ELF-1 (cell line): ENCODE data around the gene ZBTB9.
A peak's percentile ranks its signal among the peaks of the same experiment; 100 is the strongest.

Experiments
- DNase-seq: peaks from one replicate; pipeline ENCODE4 v3.0.0-alpha.2; 2016; ENCODE audit warnings: low read depth, low spot score

The ZBTB9 gene

GRCh38 chr6:33419580-33420490, 34.5 kb upstream of the ZBTB9 start, which contains the start of gene SYNGAP1:
TSS of gene SYNGAP1 (plus strand) at chr6:33420065. CDS start at chr6:33420265, 200 bp downstream.
- DNase-seq, result peak; percentile 53

- no peak for DNase-seq
These were observed 33.7 kb upstream of the ZBTB9 start for GRCh38 chr6:33420491-33421343.

GRCh38 chr6:33421344-33421643, 33.1 kb upstream of the ZBTB9 start:
- no peak for DNase-seq

GRCh38 chr6:33423777-33424176, 30.6 kb upstream of the ZBTB9 start:
- no peak for DNase-seq

- peak; percentile 9 for DNase-seq
These were observed 29.3 kb upstream of the ZBTB9 start for GRCh38 chr6:33424855-33425667.

GRCh38 chr6:33425668-33426577, 28.5 kb upstream of the ZBTB9 start:
- peak; percentile 85 for DNase-seq

- DNase-seq, result no peak
These were observed 27.5 kb upstream of the ZBTB9 start for GRCh38 chr6:33426590-33427511.

- DNase-seq, result peak; percentile 24
These were observed 26.7 kb upstream of the ZBTB9 start for GRCh38 chr6:33427585-33428223.

GRCh38 chr6:33428224-33428965, 26.0 kb upstream of the ZBTB9 start:
- DNase-seq, result peak; percentile 58

GRCh38 chr6:33428966-33429749, 25.2 kb upstream of the ZBTB9 start:
- DNase-seq, result no peak

- DNase-seq, result no peak
These were observed 24.7 kb upstream of the ZBTB9 start for GRCh38 chr6:33429750-33430052.

- DNase-seq, result no peak
These were observed 24.0 kb upstream of the ZBTB9 start for GRCh38 chr6:33430334-33430733.

GRCh38 chr6:33430991-33431879, 23.1 kb upstream of the ZBTB9 start:
- DNase-seq, result peak; percentile 84

- no peak for DNase-seq
These were observed 22.4 kb upstream of the ZBTB9 start for GRCh38 chr6:33431880-33432541.

- no peak for DNase-seq
These were observed 21.8 kb upstream of the ZBTB9 start for GRCh38 chr6:33432546-33432945.

- DNase-seq, result peak; percentile 77
These were observed 21.3 kb upstream of the ZBTB9 start for GRCh38 chr6:33433001-33433543.
